GOT3 (cell line): ENCODE results near the gene ELMO1.
"Not testable (repeated sequence)": the region's sequence is repeated elsewhere in the genome, so short reads cannot be mapped to it uniquely, and the experiment has no call there.

ENCODE experiments used
- DNase-seq: peaks from one replicate; lab custom pipeline; 2025; ENCODE audit warnings: mixed read lengths; lab: John Stamatoyannopoulos, UW

Gene ELMO1

DNA sequence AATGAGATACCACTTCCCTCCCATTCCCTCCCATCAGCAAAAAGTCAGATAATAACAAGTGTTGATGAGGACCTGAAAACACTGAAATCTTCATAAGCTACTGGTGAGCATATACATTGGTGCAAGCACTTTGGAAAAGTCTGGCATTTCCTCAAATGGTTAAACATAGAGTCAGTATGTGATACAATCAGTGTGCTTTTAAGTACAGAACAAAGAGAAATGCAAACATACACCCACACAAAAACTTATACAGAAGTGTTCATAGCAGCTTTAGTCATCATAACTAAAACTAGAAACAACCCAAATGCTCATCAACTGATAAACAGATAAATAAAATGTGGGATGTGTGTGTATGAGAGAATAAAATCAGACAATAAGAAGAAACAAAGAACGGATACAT, 261.9 kb downstream of the ELMO1 start:
- DNase-seq = no peak

DNA sequence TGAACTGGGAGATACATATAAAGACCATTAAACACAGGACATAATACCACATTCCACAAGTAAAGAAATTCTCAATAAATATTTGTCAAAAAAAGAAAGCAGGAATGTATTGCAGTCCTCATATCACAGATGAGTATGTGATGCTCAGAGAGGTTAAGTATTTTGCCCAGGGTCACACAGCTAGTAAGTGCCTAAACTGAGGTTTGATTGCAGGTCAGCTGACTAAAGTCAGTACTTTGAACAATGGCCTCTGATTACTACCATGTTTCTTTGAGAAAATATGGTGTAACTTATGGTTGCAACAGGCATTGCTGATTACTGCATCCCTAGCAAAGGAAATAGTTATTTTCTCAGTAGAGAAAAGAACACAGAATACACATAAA, 267.1 kb downstream of the ELMO1 start:
- DNase-seq = no peak

DNA sequence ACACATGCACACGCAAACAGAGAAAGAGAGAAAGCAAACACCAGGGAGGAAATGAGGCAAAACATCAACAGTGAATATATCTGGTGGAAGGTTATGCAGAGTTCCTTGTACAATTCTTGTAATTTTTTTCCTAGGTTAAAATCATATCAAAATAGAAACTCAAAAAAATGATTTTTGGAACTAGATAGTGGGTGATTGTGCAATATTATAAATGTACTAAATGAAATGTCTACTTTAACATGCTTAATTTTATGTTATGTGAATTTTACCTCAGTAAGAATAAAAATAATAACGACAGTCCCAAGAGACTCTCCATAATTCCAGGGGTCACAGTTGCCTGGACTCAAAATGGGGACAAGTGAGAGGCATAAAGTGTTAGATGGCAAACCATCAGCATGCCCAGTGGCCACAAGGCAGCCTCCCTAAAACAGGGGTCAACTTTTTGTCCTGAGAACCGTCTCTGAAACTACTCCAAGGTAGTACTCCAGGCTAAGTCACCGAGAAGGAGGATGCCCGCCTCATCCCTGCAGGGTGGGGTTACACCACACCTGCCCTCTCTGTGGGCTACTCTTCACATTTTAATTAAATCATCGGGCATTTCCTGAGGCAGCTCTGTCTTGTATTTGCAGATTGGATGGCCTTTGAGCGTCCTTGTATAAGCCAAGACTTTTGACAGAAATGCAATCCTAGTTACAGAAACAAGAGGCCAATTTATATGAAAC, 267.7 kb downstream of the ELMO1 start:
- no peak for DNase-seq

DNA sequence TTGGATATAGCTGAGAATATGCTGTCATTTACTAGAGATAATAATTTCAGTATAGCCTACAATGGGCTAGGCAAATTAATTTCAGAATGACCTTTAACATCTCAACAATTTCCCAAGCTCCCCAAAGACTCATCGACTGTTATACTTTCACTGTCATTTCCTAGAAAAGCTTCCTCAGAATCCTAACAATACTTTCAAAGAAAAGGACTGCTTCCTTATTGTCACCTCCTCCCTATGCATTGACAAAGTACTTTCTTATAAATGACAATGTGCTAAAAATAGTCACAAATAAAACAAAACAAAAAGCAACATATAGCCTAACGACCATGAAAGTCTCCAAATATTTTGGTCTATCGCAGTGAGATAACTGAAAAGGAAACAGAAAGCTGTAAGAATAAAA, 272.6 kb downstream of the ELMO1 start:
- DNase-seq = no peak

DNA sequence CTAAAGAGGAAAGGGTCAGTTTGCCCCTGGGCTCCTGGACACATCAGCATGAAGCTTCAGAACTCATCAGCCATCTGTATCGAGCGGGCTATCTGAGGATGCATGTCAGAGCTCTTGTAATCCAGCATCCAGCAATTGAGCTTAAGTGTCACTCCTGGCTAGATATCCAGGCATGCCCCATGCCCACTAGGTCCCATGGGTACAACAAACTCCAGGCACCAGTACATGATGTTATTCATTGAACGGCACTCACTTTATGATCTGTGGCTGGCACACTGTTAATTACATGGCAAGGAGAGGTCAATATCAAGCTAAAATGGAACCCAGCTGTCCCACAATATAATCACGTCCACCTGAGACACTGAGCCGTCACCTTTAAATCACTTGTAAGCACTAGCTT, 274.2 kb downstream of the ELMO1 start:
- DNase-seq = no peak

DNA sequence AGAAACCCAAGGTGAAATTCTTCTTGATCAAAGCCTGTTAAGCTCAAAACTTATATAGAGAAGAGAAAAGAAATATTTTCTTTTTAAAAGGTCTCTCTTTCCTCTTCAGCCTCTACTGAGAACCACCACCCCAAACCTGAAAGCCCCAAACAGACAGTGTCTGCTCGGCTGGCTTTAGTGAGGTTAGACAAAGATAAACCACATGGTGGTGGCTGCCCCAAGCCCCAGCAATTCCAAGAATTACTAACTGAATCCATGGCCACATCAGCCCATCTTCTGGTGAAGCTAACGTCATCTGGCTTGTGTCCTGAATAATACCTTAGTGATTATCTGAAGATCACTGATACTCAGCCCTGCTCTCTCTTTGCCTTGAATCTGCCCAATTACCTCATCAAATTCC, 275.0 kb downstream of the ELMO1 start:
- no peak for DNase-seq

DNA sequence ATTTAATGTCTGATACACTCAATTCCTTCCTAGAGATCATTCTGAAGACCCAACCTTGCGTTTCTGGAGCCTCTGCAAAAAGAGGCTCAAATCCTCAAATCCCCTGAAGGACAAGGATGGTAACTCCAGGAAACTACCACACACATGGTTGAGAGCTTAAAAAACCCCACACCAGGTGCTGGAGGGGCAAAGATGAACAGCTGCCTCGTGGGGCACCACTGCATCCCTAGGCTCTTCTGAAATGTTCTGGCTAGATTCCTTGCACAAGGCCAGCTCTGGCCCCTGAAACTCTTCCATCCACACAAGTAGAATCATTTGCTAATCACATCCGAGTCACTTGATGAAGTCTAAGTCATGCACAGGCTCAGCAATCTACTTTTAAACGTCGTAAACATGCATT, 286.6 kb downstream of the ELMO1 start:
- DNase-seq = no peak

DNA sequence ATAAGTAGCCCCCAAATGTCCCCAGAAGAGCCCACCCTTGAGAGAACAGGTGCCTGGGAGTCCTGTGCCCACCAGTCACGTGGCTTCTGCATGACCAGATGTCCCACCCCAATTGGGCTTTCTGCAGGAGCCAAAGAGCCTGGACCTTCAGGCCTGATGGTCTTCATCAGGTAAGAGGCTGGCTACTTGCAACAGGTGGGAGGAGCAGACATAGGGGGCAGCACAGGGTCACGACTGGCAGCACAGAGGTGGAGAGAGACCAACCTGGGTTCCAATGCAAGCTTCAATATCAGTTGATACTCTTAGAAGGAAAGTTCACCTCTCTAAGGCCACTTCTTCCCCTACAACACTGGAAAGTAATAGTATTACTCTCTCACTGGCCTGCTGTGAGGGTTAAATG, 288.0 kb downstream of the ELMO1 start:
- no peak for DNase-seq

DNA sequence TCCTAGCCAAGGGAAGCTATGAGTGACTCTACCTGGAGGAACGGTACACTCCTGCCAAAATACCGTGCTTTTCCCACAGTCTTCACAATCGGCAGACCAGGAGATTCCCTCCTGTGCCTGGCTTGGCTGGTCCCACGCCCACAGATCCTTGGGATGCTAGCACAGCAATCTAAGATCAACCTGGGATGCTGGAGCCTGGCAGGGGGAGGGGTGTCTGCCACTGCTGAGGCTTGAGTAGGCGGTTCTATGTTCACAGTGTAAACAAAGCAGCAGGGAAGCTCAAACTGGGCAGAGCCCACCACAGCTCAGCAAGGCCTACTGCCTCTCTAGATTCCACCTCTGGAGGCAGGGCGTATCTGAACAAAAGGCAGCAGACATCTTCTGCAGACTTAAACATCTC, 295.3 kb downstream of the ELMO1 start:
- no peak for DNase-seq

DNA sequence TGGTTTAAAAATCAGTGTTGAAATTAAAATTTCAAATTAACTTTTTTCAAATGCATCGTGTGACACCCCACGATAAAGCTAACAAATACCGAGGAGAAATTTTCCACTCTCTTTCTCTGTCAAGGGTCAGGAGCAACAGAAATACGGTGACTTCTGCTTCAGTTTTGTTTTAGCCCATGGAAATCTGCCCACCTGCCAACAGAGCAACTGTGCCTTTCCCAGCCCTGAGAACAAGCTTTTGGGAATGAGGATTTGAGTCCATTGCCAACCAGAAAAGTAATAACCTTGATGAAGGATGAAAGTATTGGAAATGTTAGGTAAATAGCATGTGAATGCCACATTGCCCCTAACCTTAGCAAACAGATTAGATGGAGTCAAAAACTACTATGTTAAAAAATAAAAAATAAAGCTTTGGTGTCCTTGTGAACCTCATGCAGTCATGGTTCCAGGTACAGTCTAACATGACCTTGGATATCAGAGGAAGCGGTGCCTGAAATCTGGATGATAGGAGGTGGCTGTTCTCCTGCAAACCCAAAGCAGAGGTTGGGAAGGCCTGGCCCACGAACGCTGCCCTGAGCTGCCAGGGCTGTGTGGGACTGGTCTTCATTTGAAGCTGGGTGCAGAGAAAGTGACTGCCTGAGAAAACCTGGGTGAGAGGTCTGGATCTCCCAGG, 296.8 kb downstream of the ELMO1 start:
- DNase-seq = no peak

DNA sequence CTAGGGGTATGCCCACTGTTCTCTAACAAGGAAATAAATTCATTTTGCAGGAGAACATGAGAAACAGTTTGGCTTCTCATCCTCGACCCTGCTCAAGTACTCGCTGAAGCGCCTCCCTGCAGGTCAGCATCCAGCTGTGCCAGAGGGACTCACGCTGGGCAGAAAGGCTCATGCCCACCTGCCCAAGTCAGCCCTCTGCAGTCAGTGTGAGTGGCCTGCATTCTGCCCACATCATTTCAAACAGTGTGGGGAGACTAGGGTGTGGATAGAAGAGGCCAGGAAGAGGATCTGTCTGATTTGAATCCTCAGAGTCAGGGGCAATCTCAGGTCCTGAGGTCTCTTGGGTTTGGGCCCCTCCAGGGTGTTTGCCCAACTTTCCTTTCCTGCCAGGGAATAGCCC, 297.8 kb downstream of the ELMO1 start:
- DNase-seq = no peak

DNA sequence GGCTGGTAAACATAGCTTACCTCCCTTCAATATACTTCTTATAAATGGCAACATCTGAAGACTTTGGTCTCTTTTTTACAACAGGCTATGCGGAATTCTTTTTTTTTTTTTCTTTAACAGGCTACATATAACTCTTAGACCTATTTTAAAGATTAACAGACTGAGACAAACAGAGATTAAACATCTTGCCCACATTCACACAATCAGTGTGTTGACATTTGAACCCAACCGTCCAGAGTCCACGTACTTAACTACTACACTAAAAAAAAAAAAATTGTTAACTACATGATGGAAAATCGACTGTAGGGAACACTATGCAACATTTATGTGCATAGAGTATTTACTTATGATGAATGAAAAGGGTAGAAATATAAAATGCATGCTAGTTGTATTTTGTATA, 298.5 kb downstream of the ELMO1 start:
- DNase-seq = no peak

DNA sequence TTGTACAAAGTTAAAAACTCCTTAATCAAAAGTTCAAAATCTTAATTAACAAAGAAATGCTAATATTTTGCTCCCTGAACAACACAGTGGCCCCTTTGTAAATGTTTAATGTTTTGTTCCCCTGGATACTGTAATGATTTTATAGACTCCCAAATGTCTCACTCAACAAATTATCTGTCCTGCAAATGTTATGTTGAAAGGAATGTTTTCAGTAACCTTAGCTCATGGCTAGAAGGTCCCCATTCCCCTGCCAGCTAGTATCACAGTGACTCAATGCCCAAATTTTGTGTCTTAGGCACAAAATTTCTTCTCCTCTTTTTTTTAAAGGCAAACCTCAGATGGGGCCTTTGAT, 298.9 kb downstream of the ELMO1 start:
- no peak for DNase-seq

DNA sequence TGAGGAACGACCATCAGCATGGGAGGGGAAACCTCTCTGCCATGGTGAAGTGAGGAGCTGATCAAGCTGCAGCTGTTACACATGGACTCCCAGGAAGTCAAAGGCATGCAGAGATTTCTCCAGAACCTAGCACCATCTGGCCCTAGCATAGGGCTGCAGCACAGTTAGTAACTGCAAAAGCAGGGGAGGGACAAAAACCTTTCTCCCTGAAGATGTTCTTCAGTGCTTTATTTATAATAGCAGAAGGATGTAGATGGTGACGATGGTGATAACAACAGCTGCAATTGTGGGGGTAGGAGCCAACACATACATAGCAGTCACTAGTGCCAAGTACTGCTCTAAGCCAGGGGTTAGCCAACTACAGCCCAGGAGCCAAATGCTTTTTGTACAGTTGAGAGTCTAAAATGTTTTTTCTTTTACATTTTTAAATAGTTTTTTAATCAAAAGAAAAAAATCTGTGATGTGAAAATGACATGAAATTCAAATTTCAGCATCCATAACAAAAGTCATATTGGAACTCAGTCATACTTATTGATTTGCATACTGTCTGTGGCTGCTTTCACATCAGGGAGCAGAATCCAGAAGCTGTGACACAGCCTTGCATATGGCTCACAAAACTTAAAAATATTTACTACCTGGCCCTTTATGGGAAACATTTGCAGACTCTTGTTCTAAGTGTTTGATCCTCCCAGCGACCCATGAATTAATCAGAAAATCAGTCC, 299.5 kb downstream of the ELMO1 start:
- DNase-seq = no peak

DNA sequence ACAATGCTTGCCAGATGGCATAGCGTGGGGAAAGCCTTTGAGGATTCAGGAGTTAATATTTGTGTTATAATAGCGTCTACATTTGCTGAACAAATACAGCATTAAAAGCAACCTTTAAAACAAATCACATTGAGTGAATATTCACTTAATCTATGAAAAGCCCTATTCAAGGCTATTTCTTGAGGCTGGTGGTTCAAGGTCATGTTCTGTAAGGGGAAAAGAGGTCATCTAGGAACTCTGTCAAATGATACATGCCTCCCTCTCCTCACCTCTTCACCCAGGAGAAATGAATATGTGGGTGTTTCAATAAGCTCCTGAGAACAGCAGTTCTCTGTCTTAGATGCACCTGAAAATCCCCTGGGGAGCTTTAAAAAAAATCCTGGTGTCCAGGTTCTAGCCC, 303.0 kb downstream of the ELMO1 start:
- no peak for DNase-seq

DNA sequence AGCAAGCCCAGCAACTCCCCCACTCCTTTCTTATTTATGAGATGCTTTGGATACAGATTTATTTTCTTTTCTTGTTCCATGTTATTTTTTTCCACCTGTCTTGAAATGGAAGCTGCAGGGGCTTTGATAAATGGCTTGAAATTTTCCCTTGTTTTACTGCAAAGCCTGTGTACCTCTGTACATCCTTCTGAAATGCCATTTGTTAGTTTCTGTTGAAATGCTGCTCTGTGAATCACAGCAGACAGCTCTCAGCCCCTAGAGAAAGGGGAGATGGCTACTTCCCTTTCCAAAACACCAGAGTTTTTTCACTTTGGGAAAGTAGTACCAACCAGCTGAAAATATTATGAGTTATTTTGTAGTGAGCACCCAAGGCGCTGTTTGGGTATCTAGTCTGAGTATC, 304.2 kb downstream of the ELMO1 start:
- no peak for DNase-seq

DNA sequence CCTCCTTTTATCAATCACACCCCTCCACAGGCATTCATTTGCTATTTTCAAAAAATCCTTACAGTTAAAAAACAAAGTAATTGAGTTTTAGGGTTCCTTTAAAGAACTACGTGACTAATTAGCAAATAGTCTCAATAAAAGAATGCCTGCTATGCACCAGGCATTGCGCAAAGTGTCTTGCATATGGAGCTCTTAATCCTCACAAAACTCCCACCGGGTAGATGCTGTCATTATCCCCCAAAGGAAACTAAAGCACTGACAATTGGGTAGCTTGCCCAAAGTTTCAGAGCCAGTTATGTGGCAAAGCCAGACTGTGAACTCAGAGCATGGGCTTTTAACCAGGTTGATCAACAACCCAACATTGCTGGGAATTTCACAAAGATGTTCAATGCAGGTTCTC, 305.7 kb downstream of the ELMO1 start:
- DNase-seq = no peak

DNA sequence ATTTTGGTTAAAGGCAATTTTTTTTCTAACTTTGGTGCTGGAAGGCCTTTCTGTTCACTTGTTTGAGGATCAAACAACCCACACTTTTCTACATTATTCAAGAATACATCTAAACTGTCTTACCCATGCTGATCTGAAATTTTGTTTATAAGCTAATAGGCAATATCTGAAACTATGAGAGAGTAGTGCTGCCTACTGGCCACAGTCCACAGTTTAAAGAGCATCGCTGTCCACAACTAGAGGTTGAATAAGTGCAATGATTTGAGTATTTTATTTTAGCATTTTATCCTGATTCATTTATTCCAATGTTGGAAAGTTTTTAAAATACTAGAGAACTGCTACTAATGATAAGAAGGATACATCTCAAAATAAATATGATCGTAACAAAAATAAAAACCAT, 306.9 kb downstream of the ELMO1 start:
- no peak for DNase-seq

DNA sequence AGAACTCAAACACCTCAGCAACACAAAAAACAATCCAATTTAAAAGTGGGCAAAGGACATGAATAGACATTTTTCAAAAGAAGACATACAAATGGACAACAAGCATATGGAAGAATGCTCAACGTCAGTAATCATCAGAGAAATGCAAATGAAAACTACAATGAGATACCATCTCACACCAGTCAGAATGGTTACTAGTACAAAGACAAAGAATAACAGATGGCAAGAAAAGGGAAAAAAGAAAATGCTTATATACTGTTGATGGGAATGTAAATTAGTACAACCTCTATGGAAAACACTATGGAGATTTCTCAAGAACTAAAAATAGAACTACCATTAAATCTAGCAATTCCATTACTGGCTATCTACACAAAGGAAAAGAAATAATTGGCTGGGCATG, 314.8 kb downstream of the ELMO1 start:
- DNase-seq = not testable (repeated sequence)

DNA sequence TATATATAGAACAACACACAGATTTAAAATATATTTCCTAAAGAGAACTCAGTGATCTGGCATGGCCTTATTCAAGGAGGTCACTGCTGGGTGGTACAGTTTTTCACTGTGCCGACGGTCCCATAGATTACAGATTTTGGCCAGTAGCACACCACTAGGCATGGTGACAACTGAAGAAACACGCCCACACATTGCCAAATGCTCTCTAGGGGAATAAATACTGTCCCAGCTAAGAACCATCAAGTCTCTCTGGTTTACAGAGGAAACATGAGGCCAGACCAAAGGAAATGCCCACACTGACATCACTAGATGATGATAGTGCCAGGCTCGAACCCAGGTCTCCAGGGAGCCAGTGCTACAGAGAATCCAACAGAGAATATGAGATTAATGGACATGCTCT, 316.8 kb downstream of the ELMO1 start:
- DNase-seq = no peak

DNA sequence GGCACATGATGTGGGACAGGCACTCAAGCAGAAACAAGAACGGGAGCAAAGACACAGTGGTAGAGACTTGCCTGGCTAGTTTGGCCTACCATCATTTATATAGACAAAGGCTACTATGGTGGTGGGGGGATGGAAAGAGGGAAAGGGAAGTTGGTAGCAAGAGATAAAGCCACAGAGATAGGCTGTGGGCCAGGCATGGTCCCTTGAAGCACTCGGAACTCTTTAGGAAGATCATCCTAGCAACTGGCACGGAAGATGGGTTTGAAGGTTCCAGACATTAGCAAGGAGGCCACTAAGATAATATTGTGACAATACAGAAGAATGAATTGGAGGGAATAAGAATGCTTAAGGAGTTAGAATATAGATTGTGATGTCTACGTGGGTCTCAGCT, 319.6 kb downstream of the ELMO1 start:
- DNase-seq = no peak

DNA sequence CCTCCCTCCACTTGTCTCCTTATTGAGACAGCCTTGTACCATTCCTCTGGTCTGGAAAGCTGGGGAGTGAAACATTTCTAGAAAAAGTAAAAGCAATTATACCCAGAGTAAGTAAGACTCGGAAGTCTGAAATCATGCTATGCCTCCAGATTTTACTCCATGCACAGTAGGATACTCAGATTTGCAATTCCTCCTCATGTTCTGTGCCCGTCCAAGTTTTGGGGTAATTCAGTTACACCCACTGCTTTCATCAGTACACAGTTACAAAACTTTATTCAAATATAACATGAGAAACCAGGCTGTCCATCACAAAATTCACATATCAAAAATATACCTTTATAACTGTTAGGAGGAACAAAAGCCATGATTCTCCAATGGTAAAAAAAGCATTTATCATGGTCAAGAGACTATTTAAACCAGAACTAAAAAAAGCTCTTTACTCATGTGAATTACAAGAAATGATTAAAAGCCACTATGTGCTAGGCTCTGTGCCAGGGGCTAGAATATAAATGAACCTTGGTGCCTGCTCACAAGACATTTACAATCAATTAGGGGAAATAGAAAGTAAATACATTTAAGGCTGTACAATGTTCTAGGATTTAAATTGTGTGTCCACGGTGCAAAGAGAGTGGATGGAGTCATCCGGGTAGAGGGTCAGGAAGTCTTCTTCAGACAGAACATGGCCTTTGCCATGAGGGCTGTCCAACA, 320.2 kb downstream of the ELMO1 start:
- DNase-seq = no peak

DNA sequence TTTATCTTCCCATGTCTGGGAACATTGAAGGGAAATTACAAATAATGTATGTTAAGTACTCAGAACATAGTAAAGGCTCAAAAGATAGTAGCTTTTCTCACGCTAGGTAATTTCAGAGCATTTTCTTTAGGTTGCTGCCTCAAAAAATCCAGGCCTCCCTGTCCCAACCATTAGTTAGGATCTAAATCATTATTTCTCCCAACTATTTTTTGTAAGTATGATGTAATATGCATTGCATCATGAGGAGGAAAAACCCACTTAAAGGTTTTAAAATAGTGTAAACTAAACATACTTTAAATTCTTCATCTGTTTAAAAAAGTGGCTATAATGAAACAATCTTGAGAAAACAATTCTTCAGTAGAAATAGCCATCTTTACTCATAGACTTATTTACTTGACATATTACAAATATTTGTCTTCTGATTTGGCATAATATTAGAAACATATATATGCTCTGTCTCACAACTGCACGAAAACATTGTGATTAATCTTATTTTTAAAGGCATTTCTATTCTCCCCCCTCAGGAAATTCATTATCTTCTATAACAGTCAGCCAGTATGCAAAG, 329.3 kb downstream of the ELMO1 start:
- no peak for DNase-seq
